UCSD-AML1 (cell line): ENCODE data around the gene PSME2.

Source experiments
- DNase-seq: peaks from one replicate; lab custom pipeline; 2025; ENCODE audit not compliant: unreplicated experiment; lab: John Stamatoyannopoulos, UW

Gene PSME2

DNA sequence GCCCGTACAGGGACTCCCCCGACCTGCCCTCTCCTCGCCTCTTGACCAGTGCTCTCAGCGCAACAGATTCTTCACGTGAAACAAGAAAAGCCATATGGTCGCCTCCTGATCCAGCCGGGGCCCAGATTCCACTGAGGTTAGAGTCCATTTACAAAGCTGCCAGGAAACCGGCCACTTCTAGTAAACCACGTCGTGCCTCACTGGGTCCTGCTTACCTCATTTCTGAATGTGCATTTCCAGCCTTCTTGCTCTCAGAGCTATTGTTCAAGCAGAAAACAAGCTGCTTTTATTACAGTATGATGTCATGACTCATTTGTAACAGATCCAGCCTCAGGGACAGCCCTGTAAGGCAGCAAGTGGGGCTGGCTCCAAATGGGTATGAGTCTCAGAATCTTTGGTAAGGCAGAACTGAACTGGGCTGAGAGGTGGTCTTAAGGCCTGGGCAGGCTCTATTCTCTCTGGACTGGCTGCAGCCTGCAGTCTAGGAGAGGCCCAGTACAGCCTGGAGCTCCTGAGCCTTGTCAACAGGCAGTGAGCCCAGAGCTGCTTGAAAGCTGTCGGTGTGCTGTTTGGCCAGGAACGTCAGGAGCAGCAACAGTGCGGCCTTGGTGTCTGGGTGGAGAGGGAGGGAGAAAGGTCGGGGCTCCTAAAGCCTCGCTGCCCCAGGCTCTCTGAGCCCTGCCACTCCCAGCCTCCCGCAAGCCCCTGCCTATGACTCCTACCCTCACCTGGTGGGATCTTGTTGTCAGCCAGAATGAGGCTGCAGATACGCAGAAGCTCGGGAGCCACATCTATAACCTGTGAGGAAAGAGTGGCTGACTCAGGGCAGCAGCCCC lies 33.8 kb upstream of the PSME2 start:
- no peak for DNase-seq

DNA sequence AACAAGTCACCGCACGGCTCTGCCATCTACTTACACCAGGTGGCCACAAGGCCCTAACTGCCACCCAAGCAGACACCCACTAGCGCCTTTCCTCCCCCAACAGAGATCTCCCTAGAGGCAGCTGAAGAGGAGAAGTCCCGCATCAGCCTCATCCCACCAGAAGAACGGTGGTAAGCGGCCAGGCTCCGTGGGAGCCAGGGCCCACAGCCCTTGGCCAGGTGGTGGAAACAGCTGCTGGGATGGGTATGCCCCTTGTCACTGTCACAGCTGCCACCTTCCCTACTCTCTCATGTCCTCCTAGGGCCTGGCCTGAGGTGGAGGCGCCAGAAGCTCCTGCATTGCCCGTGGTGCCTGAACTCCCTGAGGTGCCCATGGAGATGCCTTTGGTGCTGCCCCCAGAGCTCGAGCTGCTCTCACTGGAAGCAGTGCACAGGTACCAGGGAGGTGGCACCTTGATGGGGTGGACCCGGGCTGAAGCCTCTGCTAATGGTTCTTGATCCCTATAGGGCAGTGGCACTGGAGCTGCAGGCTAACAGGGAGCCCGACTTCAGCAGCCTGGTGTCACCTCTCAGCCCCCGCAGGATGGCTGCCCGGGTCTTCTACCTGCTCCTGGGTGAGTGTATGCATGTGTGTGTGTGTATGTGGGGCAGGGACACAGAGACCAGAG lies 33.0 kb upstream of the PSME2 start:
- DNase-seq = no peak

DNA sequence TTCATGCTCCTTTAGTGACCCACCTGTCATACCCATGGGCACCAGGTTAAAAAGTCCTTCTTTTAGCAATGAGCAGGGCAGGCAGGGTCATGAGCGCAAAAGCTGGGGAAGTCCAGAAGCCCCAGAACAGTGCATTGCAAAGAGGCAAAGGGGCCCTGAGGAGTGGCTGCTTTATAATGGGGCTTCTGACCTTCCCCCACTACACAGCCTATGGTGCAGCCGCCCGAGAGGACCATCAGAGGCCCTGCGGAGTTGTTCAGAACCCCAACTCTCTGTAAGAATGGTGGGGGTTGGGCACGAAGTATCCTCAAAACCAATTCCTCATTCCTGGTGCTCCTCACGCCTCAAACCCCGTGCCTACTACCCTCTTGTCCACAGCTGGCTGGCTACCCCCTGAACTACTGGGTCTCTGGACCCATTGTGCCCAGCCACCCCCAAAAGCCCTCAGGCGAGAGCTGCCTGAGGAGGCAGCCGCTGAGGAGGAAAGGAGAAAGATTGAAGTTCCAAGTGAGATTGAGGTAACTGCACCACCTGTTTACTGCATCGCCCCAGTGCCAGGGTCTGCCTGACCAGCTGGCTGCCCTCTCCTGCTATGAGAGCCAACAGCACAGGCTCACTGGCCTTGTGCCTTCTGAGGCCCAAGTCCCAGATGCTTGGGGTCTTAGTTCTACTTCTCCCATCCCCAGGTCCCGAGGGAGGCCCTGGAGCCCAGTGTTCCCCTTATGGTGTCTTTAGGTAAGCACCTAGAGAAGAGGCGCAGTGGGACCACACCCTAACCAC lies 32.2 kb upstream of the PSME2 start:
- DNase-seq = no peak

GRCh38 chr14:24177891-24178290 lies 31.5 kb upstream of the PSME2 start:
- no peak for DNase-seq

DNA sequence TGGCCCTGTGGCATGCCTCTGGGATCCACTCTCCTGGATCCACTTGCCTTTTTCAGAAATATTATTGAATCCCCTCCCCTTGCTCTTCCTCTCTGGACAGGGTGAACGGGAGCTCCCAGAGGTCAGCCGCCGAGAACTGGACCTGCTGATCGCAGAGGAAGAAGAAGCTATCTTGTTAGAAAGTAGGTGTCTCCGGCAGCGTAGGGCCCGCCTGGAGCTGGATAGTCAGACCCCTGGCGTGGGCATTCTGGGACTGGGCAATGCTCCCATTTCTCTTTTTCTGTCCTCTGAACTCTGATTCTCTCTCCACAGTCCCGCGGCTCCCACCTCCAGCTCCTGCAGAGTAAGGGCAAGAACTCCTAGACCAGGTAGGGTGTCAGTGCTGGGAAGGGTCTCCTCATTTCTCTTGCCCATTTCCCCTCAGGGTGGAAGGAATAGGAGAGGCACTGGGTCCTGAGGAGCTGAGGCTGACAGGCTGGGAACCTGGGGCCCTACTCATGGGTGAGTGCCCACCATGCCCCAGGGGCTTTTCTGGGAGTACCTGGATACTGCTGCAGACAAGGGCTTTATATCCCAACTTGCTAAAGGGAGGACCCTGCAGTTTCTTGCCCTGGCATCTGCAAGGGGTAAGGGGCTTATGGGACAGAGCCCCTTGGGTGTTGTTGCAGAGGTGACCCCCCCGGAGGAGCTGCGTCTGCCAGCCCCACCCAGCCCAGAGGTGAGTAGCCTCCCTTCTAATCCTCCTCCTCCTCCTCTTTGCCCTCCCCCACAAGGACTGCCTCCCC lies 30.8 kb upstream of the PSME2 start:
- no peak for DNase-seq

DNA sequence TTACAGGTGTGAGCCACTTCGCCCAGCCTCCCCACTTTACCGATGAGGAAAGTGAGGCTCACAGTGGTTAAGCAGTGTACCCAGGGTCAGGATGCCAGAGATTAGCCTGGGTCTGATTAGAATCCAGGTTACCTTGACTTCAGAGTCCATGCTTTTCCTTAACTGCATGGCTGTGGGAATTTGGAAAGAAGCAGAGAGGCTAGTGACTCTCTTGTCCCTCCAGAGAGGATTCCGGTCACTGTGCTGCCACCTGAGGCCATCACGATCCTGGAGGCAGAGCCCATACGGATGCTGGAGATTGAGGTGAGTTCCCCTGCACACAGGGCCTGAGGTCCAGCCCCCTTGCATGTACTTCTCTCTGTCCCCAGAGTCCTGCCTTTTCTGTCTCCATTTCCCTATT lies 30.2 kb upstream of the PSME2 start:
- no peak for DNase-seq

DNA sequence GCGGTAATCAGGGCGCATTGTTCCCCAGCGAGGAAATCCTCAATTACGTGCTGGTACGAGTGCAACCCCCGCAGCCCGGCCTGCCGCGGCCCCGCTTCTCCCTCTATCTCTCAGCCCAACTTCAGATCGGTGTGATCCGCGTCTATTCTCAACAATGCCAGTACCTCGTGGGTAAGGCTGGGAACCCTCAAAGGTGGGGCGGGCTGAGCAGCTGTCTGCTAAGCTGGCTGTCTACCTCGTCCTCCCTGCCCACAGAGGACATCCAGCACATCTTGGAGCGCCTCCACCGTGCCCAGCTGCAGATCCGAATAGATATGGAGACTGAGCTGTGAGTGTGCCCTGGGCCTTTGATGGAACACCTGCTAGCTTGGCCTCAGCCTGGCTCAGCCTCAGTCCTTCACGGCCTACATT lies 26.5 kb upstream of the PSME2 start:
- DNase-seq = no peak

DNA sequence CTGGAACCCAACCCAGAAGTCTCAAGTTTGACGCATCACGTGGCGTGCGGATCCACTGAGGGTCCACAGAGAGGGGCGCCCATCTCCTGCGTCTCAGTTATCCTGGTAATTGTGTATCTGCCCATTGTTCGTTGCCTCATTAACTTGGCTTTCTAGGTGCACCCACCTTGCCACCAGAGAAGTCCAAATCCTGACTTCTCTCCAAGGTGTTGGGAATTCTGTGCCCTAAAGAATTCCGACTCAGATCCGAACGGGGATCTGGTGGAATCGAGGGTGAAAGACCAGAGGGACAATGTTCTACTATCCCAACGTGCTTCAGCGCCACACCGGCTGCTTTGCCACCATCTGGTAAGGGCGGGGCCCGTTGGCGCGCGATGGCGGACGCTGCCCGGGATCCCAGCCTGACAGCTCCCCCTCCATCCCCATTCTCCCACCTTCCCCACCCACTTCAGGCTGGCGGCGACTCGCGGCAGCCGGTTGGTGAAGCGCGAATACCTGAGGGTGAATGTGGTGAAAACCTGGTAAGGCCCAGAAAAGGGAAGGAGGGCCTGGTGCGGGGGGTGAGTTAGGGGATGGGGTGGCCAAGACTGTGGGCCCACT lies 26.0 kb upstream of the PSME2 start:
- DNase-seq = no peak

- DNase-seq = no peak
Measured at GRCh38 chr14:24171422-24172260, 25.2 kb upstream of the PSME2 start, which contains the start of gene REC8. TSS of gene REC8 (plus strand) at chr14:24172080. CDS start at chr14:24172553, 473 bp downstream.

DNA sequence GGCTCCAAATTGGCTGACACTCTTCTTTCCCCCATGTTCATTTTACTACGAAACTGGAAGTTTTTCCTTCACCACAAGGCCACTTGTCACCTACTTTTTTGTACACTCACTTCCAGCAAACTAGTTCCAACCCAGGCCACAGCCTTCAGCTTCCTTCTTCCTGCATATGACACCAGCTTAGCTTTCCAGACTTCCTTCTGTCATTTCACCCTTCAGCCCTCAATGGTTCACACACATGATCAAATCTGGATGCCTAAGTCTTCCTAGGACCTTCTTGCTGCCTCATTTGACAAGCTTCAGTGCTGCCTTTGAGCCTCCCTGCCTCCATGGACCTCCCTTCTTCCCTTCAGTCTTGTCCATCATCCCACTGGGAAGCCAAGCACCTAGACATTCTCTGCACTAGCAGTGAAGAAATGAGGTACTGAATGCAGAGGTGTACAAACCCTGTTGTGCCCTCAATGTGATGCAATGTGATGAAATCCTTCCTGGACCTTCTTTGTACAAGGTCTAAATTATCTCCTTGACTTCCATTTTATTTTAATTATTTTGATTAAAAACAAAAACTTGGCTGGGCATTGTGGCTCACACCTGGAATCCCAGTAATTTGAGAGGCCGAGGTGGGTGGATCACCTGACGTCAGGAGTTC lies 21.2 kb upstream of the PSME2 start:
- peak; percentile 26 for DNase-seq

DNA sequence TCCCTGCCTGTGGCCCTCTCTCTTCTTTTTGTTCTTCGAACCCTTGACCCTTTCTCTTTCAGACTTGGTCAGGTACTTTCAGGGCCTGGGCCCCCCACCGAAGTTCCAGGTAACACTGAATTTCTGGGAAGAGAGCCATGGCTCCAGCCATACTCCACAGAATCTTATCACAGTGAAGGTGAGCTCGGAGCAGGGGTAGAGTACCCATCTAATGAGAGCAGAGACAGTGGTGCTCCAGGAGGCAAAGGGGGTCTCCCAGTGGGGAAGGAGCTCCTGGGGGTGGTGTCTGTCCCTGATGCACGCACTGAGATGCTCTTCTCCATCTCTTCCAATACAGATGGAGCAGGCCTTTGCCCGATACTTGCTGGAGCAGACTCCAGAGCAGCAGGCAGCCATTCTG lies 19.4 kb upstream of the PSME2 start:
- DNase-seq = no peak

- DNase-seq = no peak
Measured at GRCh38 chr14:24164518-24164991, 18.1 kb upstream of the PSME2 start.

DNA sequence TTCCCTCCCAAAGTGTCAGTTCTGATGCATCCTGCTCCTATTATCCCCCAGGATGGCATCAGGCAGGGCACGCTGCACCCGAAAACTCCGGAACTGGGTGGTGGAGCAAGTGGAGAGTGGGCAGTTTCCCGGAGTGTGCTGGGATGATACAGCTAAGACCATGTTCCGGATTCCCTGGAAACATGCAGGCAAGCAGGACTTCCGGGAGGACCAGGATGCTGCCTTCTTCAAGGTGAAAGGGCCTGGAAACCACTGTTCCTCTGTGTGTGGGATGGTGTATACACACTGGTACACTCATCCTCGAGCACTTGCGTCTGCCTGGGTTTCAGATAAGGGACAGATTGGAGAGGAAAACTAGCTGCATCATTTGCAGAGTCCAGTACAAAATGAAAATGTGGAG lies 15.7 kb upstream of the PSME2 start:
- DNase-seq = no peak

- peak; percentile 97 for DNase-seq
Measured at GRCh38 chr14:24160850-24161804, 14.7 kb upstream of the PSME2 start, which contains the start of gene IRF9. TSS of gene IRF9 (plus strand) at chr14:24161265. CDS start at chr14:24162145, 880 bp downstream.

DNA sequence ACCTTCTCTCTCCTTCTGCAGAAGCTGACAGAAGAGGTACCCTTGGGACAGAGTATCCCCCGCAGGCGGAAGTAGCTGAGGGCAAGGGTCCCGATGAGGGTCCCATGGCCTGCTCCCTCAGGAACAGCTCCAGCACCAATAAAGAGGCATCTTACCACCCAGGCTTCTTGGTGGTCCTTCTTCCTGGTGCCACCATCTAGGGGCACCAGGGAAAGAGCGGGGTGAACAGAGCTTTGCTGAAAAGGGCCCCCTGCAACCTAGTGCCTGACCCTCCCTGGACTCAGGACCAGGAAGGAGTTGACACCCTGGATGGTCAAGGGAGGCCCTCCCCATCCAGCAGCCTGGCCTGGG lies 14.1 kb upstream of the PSME2 start:
- DNase-seq = no peak

- no peak for DNase-seq
Measured at GRCh38 chr14:24159777-24160498, 13.5 kb upstream of the PSME2 start.

DNA sequence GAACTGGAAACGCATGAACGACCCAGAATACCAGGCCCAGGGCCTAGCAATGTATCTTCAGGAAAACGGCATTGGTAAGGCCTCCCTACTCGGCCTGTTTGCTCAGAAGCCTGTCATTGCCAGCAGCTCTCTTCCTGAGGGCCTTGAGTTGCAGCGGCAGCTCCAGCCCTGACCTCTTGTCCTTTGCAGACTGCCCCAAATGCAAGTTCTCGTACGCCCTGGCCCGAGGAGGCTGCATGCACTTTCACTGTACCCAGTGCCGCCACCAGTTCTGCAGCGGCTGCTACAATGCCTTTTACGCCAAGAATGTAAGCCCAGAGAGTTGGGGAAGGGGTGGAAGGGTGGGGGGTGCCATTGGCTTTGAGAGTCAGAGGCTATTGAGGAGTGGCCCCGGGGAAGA lies 10.9 kb upstream of the PSME2 start:
- DNase-seq = no peak
